ENCODE measurements around the gene MST1. TPM values are rescaled to one million over a fixed set of nuclear protein-coding genes. Genes with fewer than 3 reads are reported as not detected.

Gene MST1
- total and polyA plus RNA-seq, 9 of the 15 experiments (the other 6 are each of a cell fraction or from before 2014, with no cell fraction given), result 0.08 to 1.8 (median 0.40) TPM

- TF ChIP-seq SAP30 (IDR thresholded peaks at IDR 0.05; ENCODE audit: borderline replicate concordance, insufficient read depth, low read depth, low read length, poor library complexity, severe bottlenecking) (peak; percentile 85), ARID4B (CRISPR knock-in tag; IDR thresholded peaks at IDR 0.05) (peak; percentile 98), ZBTB1 (CRISPR knock-in tag; IDR thresholded peaks at IDR 0.05; ENCODE audit: borderline replicate concordance, low read depth) (peak; percentile 65; the same call in 1 of the 2 replicates), NUFIP1 (IDR thresholded peaks at IDR 0.05; ENCODE audit: partially characterized antibody) (no peak), KDM4B (IDR thresholded peaks at IDR 0.05; ENCODE audit: borderline replicate concordance in 2 of 2, low read depth in 1 of 2) (no peak), MAX (CRISPR knock-in tag; IDR thresholded peaks at IDR 0.05) (peak; percentile 68; the same call in 1 of the 2 replicates), RBFOX2 (IDR thresholded peaks at IDR 0.05; ENCODE audit: low read depth, low read length) (0 out of 2 replicates have a peak, but pooled peaks have one; percentile 65), PREB (CRISPR knock-in tag; IDR thresholded peaks at IDR 0.05) (0 out of 2 replicates have a peak, but pooled peaks have one; percentile 37), TGIF2 (CRISPR knock-in tag; IDR thresholded peaks at IDR 0.05) (0 out of 2 replicates have a peak, but pooled peaks have one; percentile 54), L3MBTL2 (IDR thresholded peaks at IDR 0.05) (no peak), CEBPG (CRISPR knock-in tag; IDR thresholded peaks at IDR 0.05) (peak; percentile 28; the same call in 1 of the 2 replicates), CEBPG (tag; conservative IDR thresholded peaks at IDR 0.05 in 1 of 2, IDR thresholded peaks at IDR 0.05 in 1 of 2) (no peak), MAZ (CRISPR knock-in tag; conservative IDR thresholded peaks at IDR 0.05 in 1 of 2, IDR thresholded peaks at IDR 0.05 in 1 of 2) (0 out of 4 replicates have a peak, but pooled peaks of 1 of the 2 experiments have one; percentile 1), CREB1 (IDR thresholded peaks at IDR 0.05) (no peak), CREB1 (CRISPR knock-in tag; IDR thresholded peaks at IDR 0.05) (peak; percentile 53), RAD21 (CRISPR knock-in tag; conservative IDR thresholded peaks at IDR 0.05 in 1 of 2, IDR thresholded peaks at IDR 0.05 in 1 of 2) (0 out of 4 replicates have a peak, but pooled peaks of 1 of the 2 experiments have one; percentile 5), TEAD1 (CRISPR knock-in tag; IDR thresholded peaks at IDR 0.05) (peak in 1 of 2 experiments; percentile 77; a peak in 2 of 4 replicates), CHAMP1 (IDR thresholded peaks at IDR 0.05) (no peak)
Observed at GRCh38 chr3:49674497-49674983, 14.7 kb downstream of the MST1 start (continued).
